ENCODE results near the gene USH2A.

DNA sequence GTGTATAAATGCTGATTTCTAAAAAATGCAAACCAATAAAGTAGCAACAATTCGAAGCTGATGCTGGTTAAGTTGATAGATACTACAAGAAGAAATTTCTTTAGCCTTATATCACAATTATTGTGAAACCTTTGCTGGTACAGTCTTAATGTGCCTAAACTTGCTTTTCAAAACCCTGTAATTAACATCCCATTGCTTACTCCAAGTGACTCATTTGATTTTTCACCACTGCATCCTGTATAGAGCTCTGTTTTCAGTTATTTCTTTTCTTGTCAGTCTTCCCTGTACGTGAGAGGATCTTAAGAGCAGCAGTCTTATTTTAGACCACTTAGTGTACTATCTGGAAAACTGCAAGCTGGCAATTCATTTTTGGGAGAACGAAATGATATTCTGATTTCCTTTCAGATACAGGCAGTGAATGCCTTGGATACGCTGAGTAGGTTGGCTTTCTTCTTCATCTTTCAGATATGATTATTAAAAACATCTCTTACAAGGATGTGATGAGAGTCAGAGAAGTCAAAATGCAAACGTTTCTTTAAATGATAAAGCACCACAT, 645.8 kb downstream of the USH2A start:
- TF ChIP-seq, protein P1, sequence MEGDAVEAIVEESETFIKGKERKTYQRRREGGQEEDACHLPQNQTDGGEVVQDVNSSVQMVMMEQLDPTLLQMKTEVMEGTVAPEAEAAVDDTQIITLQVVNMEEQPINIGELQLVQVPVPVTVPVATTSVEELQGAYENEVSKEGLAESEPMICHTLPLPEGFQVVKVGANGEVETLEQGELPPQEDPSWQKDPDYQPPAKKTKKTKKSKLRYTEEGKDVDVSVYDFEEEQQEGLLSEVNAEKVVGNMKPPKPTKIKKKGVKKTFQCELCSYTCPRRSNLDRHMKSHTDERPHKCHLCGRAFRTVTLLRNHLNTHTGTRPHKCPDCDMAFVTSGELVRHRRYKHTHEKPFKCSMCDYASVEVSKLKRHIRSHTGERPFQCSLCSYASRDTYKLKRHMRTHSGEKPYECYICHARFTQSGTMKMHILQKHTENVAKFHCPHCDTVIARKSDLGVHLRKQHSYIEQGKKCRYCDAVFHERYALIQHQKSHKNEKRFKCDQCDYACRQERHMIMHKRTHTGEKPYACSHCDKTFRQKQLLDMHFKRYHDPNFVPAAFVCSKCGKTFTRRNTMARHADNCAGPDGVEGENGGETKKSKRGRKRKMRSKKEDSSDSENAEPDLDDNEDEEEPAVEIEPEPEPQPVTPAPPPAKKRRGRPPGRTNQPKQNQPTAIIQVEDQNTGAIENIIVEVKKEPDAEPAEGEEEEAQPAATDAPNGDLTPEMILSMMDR (IDR thresholded peaks at IDR 0.05): no peak
- TF ChIP-seq POLR2A (IDR thresholded peaks at IDR 0.05) (no peak), POLR2AphosphoS5 (IDR thresholded peaks at IDR 0.05) (no peak)

Measured in gastroesophageal sphincter (tissue), 3 donors.